Liver (tissue), 9 donors: Measurements from ENCODE around the gene EMP2. TPM values are rescaled to one million over a fixed set of nuclear protein-coding genes. Genes with fewer than 3 reads are reported as not detected.

Experiments used
- DNase-seq: peaks from one replicate; pipeline ENCODE4 v3.0.0-alpha.2; 2017; ENCODE audit warnings: low spot score
- H3K27ac ChIP-seq, 2 donors: one replicate each; pipeline ENCODE4 v1.7.0; 2013; ENCODE audit warnings: inconsistent platforms in 2 of 2, low read length in 2 of 2, control low read depth in 1 of 2, low read depth in 1 of 2, mild to moderate bottlenecking in 1 of 2
- H3K27me3 ChIP-seq, 4 donors: one replicate each; pipeline versions ENCODE4 v1.6.1 to v1.7.0; 2013; ENCODE audit warnings: low read length in 3 of 4, inconsistent platforms in 1 of 4, mild to moderate bottlenecking in 1 of 4, moderate library complexity in 1 of 4; ENCODE audit not compliant: control insufficient read depth in 4 of 4, insufficient read depth in 4 of 4
- H3K36me3 ChIP-seq, 4 donors: one replicate each; pipeline versions ENCODE4 v1.6.1 to v1.7.0; 2013; ENCODE audit warnings: low read length in 3 of 4, mild to moderate bottlenecking in 3 of 4, low read depth in 1 of 4, moderate library complexity in 1 of 4; ENCODE audit not compliant: control insufficient read depth in 4 of 4, insufficient read depth in 3 of 4
- H3K4me1 ChIP-seq, 4 donors: one replicate each; pipeline versions ENCODE4 v1.6.1 to v1.7.0; 2013; ENCODE audit warnings: low read length in 3 of 4, mild to moderate bottlenecking in 3 of 4, moderate library complexity in 1 of 4; ENCODE audit not compliant: control insufficient read depth in 4 of 4, insufficient read depth in 4 of 4
- H3K4me3 ChIP-seq, 3 donors: one replicate each; pipeline versions ENCODE4 v1.6.1 to v1.7.0; 2013; ENCODE audit warnings: low read length in 3 of 3, control low read depth in 1 of 3, low read depth in 1 of 3, mild to moderate bottlenecking in 1 of 3
- H3K9ac ChIP-seq, 2 donors: one replicate each; pipeline ENCODE4 v1.7.0; 2013; ENCODE audit warnings: low read length in 2 of 2, mild to moderate bottlenecking in 2 of 2, moderate library complexity in 2 of 2, control low read depth in 1 of 2, low read depth in 1 of 2
- H3K9me3 ChIP-seq, 4 donors: one replicate each; pipeline versions ENCODE4 v1.6.1 to v1.7.0; 2013; ENCODE audit warnings: low read length in 3 of 4; ENCODE audit not compliant: control insufficient read depth in 4 of 4
- ATF3 ChIP-seq: IDR thresholded peaks from 2 replicates; pipeline ENCODE4 v1.6.1; 2016; ENCODE audit warnings: antibody characterized with exemption
- CTCF ChIP-seq: fragments of 150-350 bp; IDR thresholded peaks from 2 replicates; pipeline ENCODE4 v1.5.1; 2017; ENCODE audit warnings: improper control_type of control experiment, low read depth, low read length; ENCODE audit not compliant: missing input control
- EGR1 ChIP-seq, 2 donors: IDR thresholded peaks; 2 replicates each; pipeline ENCODE4 v1.6.1; 2016 to 2018; ENCODE audit warnings: antibody characterized with exemption in 2 of 2, low read depth in 2 of 2
- FOXA1 ChIP-seq: IDR thresholded peaks from 2 replicates; pipeline ENCODE4 v1.6.1; 2016; ENCODE audit warnings: antibody characterized with exemption
- FOXA2 ChIP-seq: IDR thresholded peaks from 2 replicates; pipeline ENCODE4 v1.6.1; 2016; ENCODE audit warnings: antibody characterized with exemption
- GABPA ChIP-seq, 2 donors: IDR thresholded peaks in 1 of 2; conservative IDR thresholded peaks in 1 of 2; 2 replicates each; pipeline ENCODE4 v1.6.1; 2016; ENCODE audit warnings: antibody characterized with exemption in 2 of 2, mild to moderate bottlenecking in 1 of 2, moderate library complexity in 1 of 2
- HNF4A ChIP-seq, 2 donors: conservative IDR thresholded peaks; 2 replicates each; pipeline ENCODE4 v1.6.1; 2016; ENCODE audit warnings: antibody characterized with exemption in 2 of 2, mild to moderate bottlenecking in 2 of 2
- HNF4G ChIP-seq: IDR thresholded peaks from 2 replicates; pipeline ENCODE4 v1.6.1; 2016; ENCODE audit warnings: antibody characterized with exemption
- JUND ChIP-seq, 2 donors: IDR thresholded peaks; 2 replicates each; pipeline ENCODE4 v1.6.1; 2016; ENCODE audit warnings: antibody characterized with exemption in 2 of 2
- MAX ChIP-seq: IDR thresholded peaks from 2 replicates; pipeline ENCODE4 v1.6.1; 2016; ENCODE audit warnings: antibody characterized with exemption
- NR2F2 ChIP-seq: IDR thresholded peaks from 2 replicates; pipeline ENCODE4 v1.6.1; 2016; ENCODE audit warnings: antibody characterized with exemption
- RAD21 ChIP-seq, 2 donors: IDR thresholded peaks; 2 replicates each; pipeline ENCODE4 v1.6.1; 2016; ENCODE audit warnings: antibody characterized with exemption in 2 of 2, mild to moderate bottlenecking in 2 of 2
- REST ChIP-seq: IDR thresholded peaks from 2 replicates; pipeline ENCODE4 v1.6.1; 2016; ENCODE audit warnings: antibody characterized with exemption, mild to moderate bottlenecking
- RXRA ChIP-seq, 2 donors: IDR thresholded peaks; 2 replicates each; pipeline ENCODE4 v1.6.1; 2017 to 2018; ENCODE audit warnings: antibody characterized with exemption in 2 of 2, mild to moderate bottlenecking in 1 of 2
- SP1 ChIP-seq: IDR thresholded peaks from 2 replicates; pipeline ENCODE4 v1.6.1; 2018; ENCODE audit warnings: antibody characterized with exemption, mild to moderate bottlenecking
- TAF1 ChIP-seq: conservative IDR thresholded peaks from 2 replicates; pipeline ENCODE4 v1.6.1; 2016; ENCODE audit warnings: antibody characterized with exemption, mild to moderate bottlenecking
- YY1 ChIP-seq: IDR thresholded peaks from 2 replicates; pipeline ENCODE4 v1.6.1; 2016; ENCODE audit warnings: antibody characterized with exemption, mild to moderate bottlenecking
- ZBTB33 ChIP-seq: IDR thresholded peaks from 2 replicates; pipeline ENCODE4 v1.6.1; 2016; ENCODE audit warnings: antibody characterized with exemption
- WGBS: extraction: QIAGEN DNeasy Blood & Tissue Kit; methylation state at CpG from one replicate; pipeline ENCODE4 v1.1.7; 2013; 5-methylcytosine and 5-hydroxymethylcytosine counted together
- polyA plus RNA-seq, 2 donors: library from polyadenylated mRNA; stranded (reverse) in 1 of 2; unstranded in 1 of 2; fragments of 200-250 nt in 1 of 2; fragments of >200 nt in 1 of 2; fragmentation: Nextera tagmentation in 1 of 2; extraction: Ambion mirVana in 1 of 2; gene quantifications; one replicate each; pipeline versions ENCODE4 v1.2.1 to v1.2.3, GENCODE V29; 2013 to 2015
- total RNA-seq, 2 donors: library from RNA; depleted of rRNA; stranded (reverse); fragments of >200 nt; gene quantifications; one replicate each; pipeline ENCODE4 v1.2.3, GENCODE V29; 2014
- donor health status: healthy.
- donor health status: healthy.
- donor health status: healthy.
- donor health status: healthy.
- donor health status: healthy.

The EMP2 gene
- total and polyA plus RNA-seq, 4 donors: 6.2 to 138 (median 66.7) TPM

- Histone ChIP-seq H3K9ac (no peak overlapping the region), H3K4me1 (peaks cover 10 to 49% (median 32%) of the 10 kb centered on the region in 4 donors), H3K4me3 (no peak overlapping the region), H3K9me3 (no peaks in the 10 kb centered on the region), H3K27ac (peak overlapping the region; percentile 12 to 44), H3K27me3 (no peaks in the 10 kb centered on the region), H3K36me3 (no peaks in the 10 kb centered on the region)
- TF ChIP-seq FOXA2 (no peak), YY1 (no peak), RXRA (IDR thresholded peaks at IDR 0.05) (no peak), ZBTB33 (no peak), SP1 (no peak), ATF3 (no peak)
- 92% methylated on average over 7 of the region's 7 CpGs for WGBS
- no peak for DNase-seq
These were observed 61.8 kb downstream of the EMP2 start for GRCh38 chr16:10518479-10519041.

- H3K4me3 ChIP-seq: no peak overlapping the region
- H3K36me3 ChIP-seq: no peaks in the 10 kb centered on the region
- H3K4me1 ChIP-seq: peaks cover 10 to 54% (median 34%) of the 10 kb centered on the region in 4 donors
- 55% methylated on average over 5 of the region's 5 CpGs for WGBS
- no peak for DNase-seq
- no peaks in the 10 kb centered on the region for H3K27me3 ChIP-seq
- no peaks in the 10 kb centered on the region for H3K9me3 ChIP-seq
- H3K9ac ChIP-seq: no peak overlapping the region
- H3K27ac ChIP-seq: peak overlapping the region; percentile 12 to 19
- TF ChIP-seq HNF4G (no peak), GABPA (IDR thresholded peaks at IDR 0.05 in 1 of 2, conservative IDR thresholded peaks at IDR 0.05 in 1 of 2) (no peak), RAD21 (IDR thresholded peaks at IDR 0.05) (peak in 1 of 2 donors; percentile 7), JUND (IDR thresholded peaks at IDR 0.05) (no peak), SP1 (no peak), MAX (peak; percentile 24), HNF4A (conservative IDR thresholded peaks at IDR 0.05) (peak in 1 of 2 donors; percentile 38), REST (no peak), FOXA1 (no peak), YY1 (no peak), TAF1 (no peak), ATF3 (no peak), ZBTB33 (no peak), CTCF (no peak), EGR1 (IDR thresholded peaks at IDR 0.05; ENCODE audit: low read depth in 2 of 2) (no peak), FOXA2 (no peak), NR2F2 (no peak), RXRA (IDR thresholded peaks at IDR 0.05) (peak in 1 of 2 donors; percentile 57)
These were observed 62.5 kb downstream of the EMP2 start for GRCh38 chr16:10517868-10518267.
